Right lobe of liver (tissue), 4 donors: Measurements from ENCODE around the gene SH3RF3.

Source experiments
- CTCF ChIP-seq, 4 donors: fragments of 200-600 bp in 3 of 4; fragments of 450-650 bp in 1 of 4; IDR thresholded peaks; one replicate each; pipeline versions ENCODE4 v1.5.1 to v1.8.0; 2016 to 2022; ENCODE audit warnings: antibody characterized with exemption in 4 of 4, mild to moderate bottlenecking in 2 of 4
- POLR2A ChIP-seq: fragments of 450-650 bp; IDR thresholded peaks from one replicate; pipeline ENCODE4 v1.6.1; 2017; ENCODE audit warnings: antibody characterized with exemption, mild to moderate bottlenecking
- donor health status: DM: no; HTN: no; CAD: no.
- donor health status: DM: no; HTN: no; CAD: no.
- donor health status: DM: no; HTN: yes; CAD: no.

GRCh38 chr2:109367683-109368082, 238.7 kb downstream of the SH3RF3 start:
- no peak for TF ChIP-seq CTCF (IDR thresholded peaks at IDR 0.05)
- no peak for TF ChIP-seq POLR2A
